ENCODE measurements around the gene FAM50A.

FAM50A gene

GRCh38 chrX:154440623-154441357 is 3.2 kb upstream of the FAM50A start:
- peaks cover 2% of the 10 kb centered on the region for H3K27me3 Mint-ChIP-seq (ENCODE audit: low read depth, poor library complexity)
- no peak for TF ChIP-seq CTCF (IDR thresholded peaks at IDR 0.05)
- no peak overlapping the region for H3K27ac Mint-ChIP-seq
- peaks cover 18% of the 10 kb centered on the region for H3K4me1 Mint-ChIP-seq
- H3K36me3 Mint-ChIP-seq (ENCODE audit: low read depth), result peaks cover 5% of the 10 kb centered on the region
- H3K4me3 Mint-ChIP-seq, result no peak overlapping the region
- peaks cover 56% of the 10 kb centered on the region for H3K9me3 Mint-ChIP-seq
- no peak for DNase-seq

- peaks cover 17% of the 10 kb centered on the region for H3K4me1 Mint-ChIP-seq
- no peak for TF ChIP-seq CTCF (IDR thresholded peaks at IDR 0.05)
- H3K36me3 Mint-ChIP-seq (ENCODE audit: low read depth), result no peaks in the 10 kb centered on the region
- no peak for DNase-seq
- H3K9me3 Mint-ChIP-seq, result peaks cover 51% of the 10 kb centered on the region
- H3K27ac Mint-ChIP-seq, result peak overlapping the region; percentile 36
- H3K27me3 Mint-ChIP-seq (ENCODE audit: low read depth, poor library complexity), result no peaks in the 10 kb centered on the region
- H3K4me3 Mint-ChIP-seq, result no peak overlapping the region
These were observed 2.4 kb upstream of the FAM50A start for GRCh38 chrX:154441564-154441963.

GRCh38 chrX:154441984-154442707 is 1.8 kb upstream of the FAM50A start:
- no peak overlapping the region for H3K4me3 Mint-ChIP-seq
- peaks cover 57% of the 10 kb centered on the region for H3K9me3 Mint-ChIP-seq
- H3K4me1 Mint-ChIP-seq, result peaks cover 17% of the 10 kb centered on the region
- peak overlapping the region; percentile 36 for H3K27ac Mint-ChIP-seq
- no peak for DNase-seq
- TF ChIP-seq CTCF (IDR thresholded peaks at IDR 0.05), result no peak
- peaks cover 5% of the 10 kb centered on the region for H3K36me3 Mint-ChIP-seq (ENCODE audit: low read depth)
- no peaks in the 10 kb centered on the region for H3K27me3 Mint-ChIP-seq (ENCODE audit: low read depth, poor library complexity)

GRCh38 chrX:154443479-154443910 is 446 bp upstream of the FAM50A start:
- Mint-ChIP-seq H3K27ac (no peak overlapping the region), H3K36me3 (ENCODE audit: low read depth) (peaks cover 9% of the 10 kb centered on the region), H3K4me1 (peaks cover 9% of the 10 kb centered on the region), H3K4me3 (peak overlapping the region; percentile 80), H3K27me3 (ENCODE audit: low read depth, poor library complexity) (no peaks in the 10 kb centered on the region), H3K9me3 (peaks cover 61% of the 10 kb centered on the region)
- DNase-seq, result no peak
- TF ChIP-seq CTCF (IDR thresholded peaks at IDR 0.05), result no peak

GRCh38 chrX:154444755-154445246 is 860 bp downstream of the FAM50A start:
- Mint-ChIP-seq H3K27ac (no peak overlapping the region), H3K4me3 (peak overlapping the region; percentile 42), H3K27me3 (ENCODE audit: low read depth, poor library complexity) (no peaks in the 10 kb centered on the region), H3K36me3 (ENCODE audit: low read depth) (peaks cover 9% of the 10 kb centered on the region), H3K4me1 (peaks cover 5% of the 10 kb centered on the region), H3K9me3 (peaks cover 57% of the 10 kb centered on the region)
- DNase-seq, result no peak
- TF ChIP-seq CTCF (IDR thresholded peaks at IDR 0.05), result no peak
